ENCODE measurements around the gene LSM11.

GRCh38 chr5:157756122-157756521, 12.6 kb downstream of the LSM11 start:
- TF ChIP-seq, protein P1, sequence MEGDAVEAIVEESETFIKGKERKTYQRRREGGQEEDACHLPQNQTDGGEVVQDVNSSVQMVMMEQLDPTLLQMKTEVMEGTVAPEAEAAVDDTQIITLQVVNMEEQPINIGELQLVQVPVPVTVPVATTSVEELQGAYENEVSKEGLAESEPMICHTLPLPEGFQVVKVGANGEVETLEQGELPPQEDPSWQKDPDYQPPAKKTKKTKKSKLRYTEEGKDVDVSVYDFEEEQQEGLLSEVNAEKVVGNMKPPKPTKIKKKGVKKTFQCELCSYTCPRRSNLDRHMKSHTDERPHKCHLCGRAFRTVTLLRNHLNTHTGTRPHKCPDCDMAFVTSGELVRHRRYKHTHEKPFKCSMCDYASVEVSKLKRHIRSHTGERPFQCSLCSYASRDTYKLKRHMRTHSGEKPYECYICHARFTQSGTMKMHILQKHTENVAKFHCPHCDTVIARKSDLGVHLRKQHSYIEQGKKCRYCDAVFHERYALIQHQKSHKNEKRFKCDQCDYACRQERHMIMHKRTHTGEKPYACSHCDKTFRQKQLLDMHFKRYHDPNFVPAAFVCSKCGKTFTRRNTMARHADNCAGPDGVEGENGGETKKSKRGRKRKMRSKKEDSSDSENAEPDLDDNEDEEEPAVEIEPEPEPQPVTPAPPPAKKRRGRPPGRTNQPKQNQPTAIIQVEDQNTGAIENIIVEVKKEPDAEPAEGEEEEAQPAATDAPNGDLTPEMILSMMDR (IDR thresholded peaks at IDR 0.05; ENCODE audit: insufficient read depth, low read length, poor library complexity, severe bottlenecking), result no peak
- no peak for TF ChIP-seq EZH2phosphoT487 (conservative IDR thresholded peaks at IDR 0.05; ENCODE audit: low read length)

Data from SU-DHL-6 (cell line).